Body of pancreas (tissue), 4 donors: ENCODE measurements around the gene PSMD1.

Experiments
- POLR2A ChIP-seq, 3 donors: fragments of 450-650 bp; IDR thresholded peaks; one replicate each; pipeline ENCODE4 v1.6.1; 2016; ENCODE audit warnings: antibody characterized with exemption in 3 of 3, mild to moderate bottlenecking in 2 of 3
- TF ChIP-seq, protein P1 (sequence below), 7 experiments: fragments of 450-650 bp in 4 of 7; fragments of 200-600 bp in 3 of 7; sonication (generic) in 3 of 7; IDR thresholded peaks; one replicate each; pipeline ENCODE4 v1.5.1; 2016 to 2019; ENCODE audit warnings: antibody characterized with exemption in 7 of 7

DNA sequence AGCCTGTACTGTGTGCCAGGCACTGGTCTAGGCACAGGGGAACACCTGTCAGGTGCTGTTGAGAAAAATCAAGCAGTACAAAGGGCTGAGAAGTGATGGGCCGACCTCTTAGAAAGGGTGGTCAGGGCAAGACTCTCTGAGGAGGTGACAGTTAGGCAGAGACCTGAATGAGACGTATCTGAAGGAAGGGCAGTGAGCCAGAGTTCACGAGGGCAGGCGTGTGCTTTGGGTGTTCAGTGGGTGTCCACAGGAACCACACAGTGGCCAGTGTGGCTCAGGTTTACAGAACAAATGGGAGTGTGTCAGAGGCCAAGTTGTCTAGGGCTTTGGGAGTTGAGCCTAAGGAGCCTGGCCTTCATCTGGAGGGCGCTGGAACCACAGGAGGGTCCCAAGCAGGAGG, 147.9 kb downstream of the PSMD1 start:
- TF ChIP-seq, protein P1, sequence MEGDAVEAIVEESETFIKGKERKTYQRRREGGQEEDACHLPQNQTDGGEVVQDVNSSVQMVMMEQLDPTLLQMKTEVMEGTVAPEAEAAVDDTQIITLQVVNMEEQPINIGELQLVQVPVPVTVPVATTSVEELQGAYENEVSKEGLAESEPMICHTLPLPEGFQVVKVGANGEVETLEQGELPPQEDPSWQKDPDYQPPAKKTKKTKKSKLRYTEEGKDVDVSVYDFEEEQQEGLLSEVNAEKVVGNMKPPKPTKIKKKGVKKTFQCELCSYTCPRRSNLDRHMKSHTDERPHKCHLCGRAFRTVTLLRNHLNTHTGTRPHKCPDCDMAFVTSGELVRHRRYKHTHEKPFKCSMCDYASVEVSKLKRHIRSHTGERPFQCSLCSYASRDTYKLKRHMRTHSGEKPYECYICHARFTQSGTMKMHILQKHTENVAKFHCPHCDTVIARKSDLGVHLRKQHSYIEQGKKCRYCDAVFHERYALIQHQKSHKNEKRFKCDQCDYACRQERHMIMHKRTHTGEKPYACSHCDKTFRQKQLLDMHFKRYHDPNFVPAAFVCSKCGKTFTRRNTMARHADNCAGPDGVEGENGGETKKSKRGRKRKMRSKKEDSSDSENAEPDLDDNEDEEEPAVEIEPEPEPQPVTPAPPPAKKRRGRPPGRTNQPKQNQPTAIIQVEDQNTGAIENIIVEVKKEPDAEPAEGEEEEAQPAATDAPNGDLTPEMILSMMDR (IDR thresholded peaks at IDR 0.05), result no peak
- no peak for TF ChIP-seq POLR2A (IDR thresholded peaks at IDR 0.05)
